Ishikawa (cell line): ENCODE data around the gene KCNK5.

Source experiments
- CEBPB ChIP-seq: IDR thresholded peaks from 2 replicates; pipeline ENCODE4 v1.6.1; 2012
- CREB1 ChIP-seq: IDR thresholded peaks from 2 replicates; pipeline ENCODE4 v1.6.1; 2012; ENCODE audit warnings: low read depth
- EGR1 ChIP-seq: IDR thresholded peaks from 2 replicates; pipeline ENCODE4 v1.6.1; 2012
- EP300 ChIP-seq: IDR thresholded peaks from 2 replicates; pipeline ENCODE4 v1.6.1; 2012; ENCODE audit warnings: borderline replicate concordance
- FOXM1 ChIP-seq: IDR thresholded peaks from 2 replicates; pipeline ENCODE4 v1.6.1; 2012; ENCODE audit warnings: low read depth, borderline replicate concordance
- MAX ChIP-seq: IDR thresholded peaks from 2 replicates; pipeline ENCODE4 v1.6.1; 2012
- NFIC ChIP-seq: IDR thresholded peaks from 2 replicates; pipeline ENCODE4 v1.6.1; 2012
- RAD21 ChIP-seq: IDR thresholded peaks from 2 replicates; pipeline ENCODE4 v1.6.1; 2012; ENCODE audit warnings: low read depth
- REST ChIP-seq: IDR thresholded peaks from 2 replicates; pipeline ENCODE4 v1.6.1; 2012; ENCODE audit warnings: low read depth, mild to moderate bottlenecking
- TAF1 ChIP-seq: IDR thresholded peaks from 2 replicates; pipeline ENCODE4 v1.6.1; 2012; ENCODE audit warnings: low read depth, mild to moderate bottlenecking
- TCF12 ChIP-seq: IDR thresholded peaks from 2 replicates; pipeline ENCODE4 v1.6.1; 2012; ENCODE audit warnings: low read depth
- TEAD4 ChIP-seq: IDR thresholded peaks from 2 replicates; pipeline ENCODE4 v1.6.1; 2012
- USF1 ChIP-seq: IDR thresholded peaks from 2 replicates; pipeline ENCODE4 v1.6.1; 2012
- YY1 ChIP-seq: IDR thresholded peaks from 2 replicates; pipeline ENCODE4 v1.6.1; 2012; ENCODE audit warnings: low read depth
- ZBTB7A ChIP-seq: IDR thresholded peaks from 2 replicates; pipeline ENCODE4 v1.6.1; 2012; ENCODE audit warnings: low read depth

The KCNK5 gene

GRCh38 chr6:39154705-39155104 is 74.6 kb downstream of the KCNK5 start:
- TF ChIP-seq TCF12 (no peak), MAX (no peak), NFIC (no peak), REST (no peak), ZBTB7A (no peak), CREB1 (no peak), USF1 (no peak), YY1 (no peak), CEBPB (no peak), TEAD4 (no peak), EP300 (no peak), EGR1 (no peak), TAF1 (no peak), RAD21 (no peak), FOXM1 (no peak)

- TF ChIP-seq NFIC (no peak), CREB1 (no peak), ZBTB7A (no peak), CEBPB (no peak), YY1 (no peak), RAD21 (no peak), MAX (no peak), EP300 (no peak), TAF1 (no peak), TCF12 (no peak), EGR1 (no peak), USF1 (no peak), FOXM1 (no peak), TEAD4 (no peak), REST (no peak)
These were observed 75.4 kb downstream of the KCNK5 start for GRCh38 chr6:39153766-39154397.

- TF ChIP-seq REST: no peak
- TF ChIP-seq CREB1: no peak
These were observed 77.0 kb downstream of the KCNK5 start for GRCh38 chr6:39152262-39152661.

GRCh38 chr6:39151211-39151610 is 78.1 kb downstream of the KCNK5 start:
- no peak for TF ChIP-seq NFIC
- no peak for TF ChIP-seq TEAD4
- no peak for TF ChIP-seq MAX

- no peak for TF ChIP-seq TCF12
- TF ChIP-seq TAF1: no peak
- no peak for TF ChIP-seq REST
- TF ChIP-seq USF1: no peak
- no peak for TF ChIP-seq CEBPB
- TF ChIP-seq EP300: no peak
- no peak for TF ChIP-seq CREB1
- no peak for TF ChIP-seq FOXM1
- TF ChIP-seq NFIC: no peak
- TF ChIP-seq RAD21: no peak
- TF ChIP-seq TEAD4: no peak
- no peak for TF ChIP-seq YY1
- TF ChIP-seq EGR1: no peak
- no peak for TF ChIP-seq MAX
- TF ChIP-seq ZBTB7A: no peak
These were observed 84.6 kb downstream of the KCNK5 start for GRCh38 chr6:39144481-39145173.
